Transverse colon (tissue), 4 donors: ENCODE results near the gene TOB1.

ENCODE experiments used
- POLR2A ChIP-seq: fragments of 450-650 bp; IDR thresholded peaks from one replicate; pipeline ENCODE4 v1.6.1; 2016; ENCODE audit warnings: antibody characterized with exemption, mild to moderate bottlenecking, moderate library complexity
- POLR2AphosphoS5 ChIP-seq, 3 donors: sonication (generic); formaldehyde crosslinking; IDR thresholded peaks; one replicate each; pipeline ENCODE4 v1.6.1; 2016; ENCODE audit warnings: antibody characterized with exemption in 3 of 3
- TF ChIP-seq, protein P1 (sequence below), 5 experiments: fragments of 200-600 bp in 3 of 5; fragments of 450-650 bp in 2 of 5; sonication (generic) in 3 of 5; IDR thresholded peaks; 1 replicate in 2 of 5; 2 replicates in 3 of 5; pipeline ENCODE4 v1.5.1; 2016 to 2017; ENCODE audit warnings: antibody characterized with exemption in 5 of 5, inconsistent platforms in 3 of 5, mild to moderate bottlenecking in 2 of 5, moderate library complexity in 1 of 5

DNA sequence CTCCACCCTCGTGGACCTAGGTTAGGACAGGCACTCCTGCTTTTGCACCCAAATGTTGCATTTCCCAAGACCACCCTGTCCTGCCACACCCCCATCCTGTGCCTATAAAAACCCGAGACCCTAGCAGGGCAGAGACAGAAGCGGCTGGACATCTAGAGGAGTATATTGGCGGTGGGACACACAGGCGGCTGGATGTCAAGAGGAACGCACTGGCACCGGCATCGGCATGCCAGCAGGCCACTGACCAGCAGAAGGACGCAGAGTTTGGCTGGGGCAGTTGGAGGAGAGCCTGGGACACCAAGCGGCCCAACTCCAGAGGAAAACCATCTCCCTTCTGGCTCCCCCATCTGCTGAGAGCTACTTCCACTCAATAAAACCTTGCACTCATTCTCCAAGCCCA, 45.5 kb downstream of the TOB1 start:
- TF ChIP-seq POLR2A (no peak), POLR2AphosphoS5 (IDR thresholded peaks at IDR 0.05) (no peak)
- TF ChIP-seq, protein P1, sequence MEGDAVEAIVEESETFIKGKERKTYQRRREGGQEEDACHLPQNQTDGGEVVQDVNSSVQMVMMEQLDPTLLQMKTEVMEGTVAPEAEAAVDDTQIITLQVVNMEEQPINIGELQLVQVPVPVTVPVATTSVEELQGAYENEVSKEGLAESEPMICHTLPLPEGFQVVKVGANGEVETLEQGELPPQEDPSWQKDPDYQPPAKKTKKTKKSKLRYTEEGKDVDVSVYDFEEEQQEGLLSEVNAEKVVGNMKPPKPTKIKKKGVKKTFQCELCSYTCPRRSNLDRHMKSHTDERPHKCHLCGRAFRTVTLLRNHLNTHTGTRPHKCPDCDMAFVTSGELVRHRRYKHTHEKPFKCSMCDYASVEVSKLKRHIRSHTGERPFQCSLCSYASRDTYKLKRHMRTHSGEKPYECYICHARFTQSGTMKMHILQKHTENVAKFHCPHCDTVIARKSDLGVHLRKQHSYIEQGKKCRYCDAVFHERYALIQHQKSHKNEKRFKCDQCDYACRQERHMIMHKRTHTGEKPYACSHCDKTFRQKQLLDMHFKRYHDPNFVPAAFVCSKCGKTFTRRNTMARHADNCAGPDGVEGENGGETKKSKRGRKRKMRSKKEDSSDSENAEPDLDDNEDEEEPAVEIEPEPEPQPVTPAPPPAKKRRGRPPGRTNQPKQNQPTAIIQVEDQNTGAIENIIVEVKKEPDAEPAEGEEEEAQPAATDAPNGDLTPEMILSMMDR (IDR thresholded peaks at IDR 0.05), result no peak
